Measurements from ENCODE around the gene DUSP15.
"Not testable (repeated sequence)": the region's sequence is repeated elsewhere in the genome, so short reads cannot be mapped to it uniquely, and the experiment has no call there.

DUSP15 gene

DNA sequence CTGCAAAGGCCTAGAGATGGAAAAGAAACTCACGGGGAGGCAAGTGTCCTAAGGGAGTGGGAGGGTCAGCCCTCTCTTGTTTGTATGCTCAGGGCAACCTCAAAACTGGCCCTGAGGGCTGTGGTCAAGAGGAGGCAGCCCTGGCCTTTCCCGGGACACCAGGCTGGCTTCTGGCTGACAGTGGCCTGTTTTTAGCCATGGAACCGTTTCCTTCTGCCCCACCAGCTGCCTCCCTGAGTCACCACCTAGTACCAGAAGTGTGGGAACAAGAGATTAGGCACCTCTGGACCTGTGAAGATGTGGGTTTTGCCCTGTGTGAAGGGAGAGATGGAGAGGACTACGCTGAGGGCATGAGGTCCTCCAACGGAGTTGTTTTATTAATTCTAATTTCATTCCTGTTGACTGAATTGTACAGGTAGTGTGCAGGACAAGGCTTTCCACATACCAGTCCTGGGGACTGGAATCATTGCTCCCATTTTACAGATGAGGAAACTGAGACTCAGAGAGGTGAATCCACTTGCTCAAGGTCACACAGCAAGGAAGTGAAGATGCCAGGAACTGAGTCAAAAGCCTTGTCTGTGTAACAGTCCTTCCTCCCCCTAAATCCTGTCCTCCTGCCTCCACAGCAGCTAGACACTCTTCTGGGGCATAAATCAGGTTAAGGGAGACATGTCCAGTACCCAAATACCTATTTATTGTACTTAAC is 30.4 kb downstream of the DUSP15 start:
- DNase-seq (ENCODE audit: low spot score), result no peak

DNA sequence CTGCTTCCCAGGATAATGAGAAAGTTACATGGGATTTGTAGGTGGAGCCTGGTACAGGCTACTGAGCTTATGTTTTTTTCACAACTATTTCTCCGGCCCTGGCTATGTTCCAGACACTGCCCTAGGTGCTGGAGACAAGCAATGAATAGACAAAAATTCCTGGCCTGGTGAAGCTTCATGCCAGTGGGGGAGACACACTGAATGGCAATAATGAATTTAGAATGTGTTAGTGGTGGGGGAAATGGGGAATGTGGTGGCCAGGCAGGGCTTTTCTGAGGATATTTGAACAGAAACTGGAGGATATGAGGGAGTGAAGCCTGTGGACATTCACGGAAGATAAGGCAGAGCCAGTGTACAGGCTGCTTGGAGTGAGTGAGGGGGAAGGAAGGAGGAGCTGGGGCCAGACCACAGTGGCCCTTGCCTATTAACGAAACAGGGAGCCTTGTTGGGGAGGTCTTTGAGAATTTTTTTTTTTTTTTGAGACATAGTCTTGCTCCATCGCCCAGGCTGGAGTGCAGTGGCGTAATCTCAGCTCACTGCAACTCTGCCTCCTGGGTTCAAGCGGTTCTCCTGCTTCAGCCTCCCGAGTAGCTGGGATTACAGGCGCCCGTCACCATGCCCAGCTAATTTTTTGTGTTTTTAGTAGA is 31.6 kb downstream of the DUSP15 start:
- no peak for DNase-seq (ENCODE audit: low spot score)

GRCh38 chr20:31837896-31838397 is 32.4 kb downstream of the DUSP15 start:
- DNase-seq (ENCODE audit: low spot score), result no peak

GRCh38 chr20:31836853-31837608 is 33.3 kb downstream of the DUSP15 start:
- DNase-seq (ENCODE audit: low spot score), result no peak

DNA sequence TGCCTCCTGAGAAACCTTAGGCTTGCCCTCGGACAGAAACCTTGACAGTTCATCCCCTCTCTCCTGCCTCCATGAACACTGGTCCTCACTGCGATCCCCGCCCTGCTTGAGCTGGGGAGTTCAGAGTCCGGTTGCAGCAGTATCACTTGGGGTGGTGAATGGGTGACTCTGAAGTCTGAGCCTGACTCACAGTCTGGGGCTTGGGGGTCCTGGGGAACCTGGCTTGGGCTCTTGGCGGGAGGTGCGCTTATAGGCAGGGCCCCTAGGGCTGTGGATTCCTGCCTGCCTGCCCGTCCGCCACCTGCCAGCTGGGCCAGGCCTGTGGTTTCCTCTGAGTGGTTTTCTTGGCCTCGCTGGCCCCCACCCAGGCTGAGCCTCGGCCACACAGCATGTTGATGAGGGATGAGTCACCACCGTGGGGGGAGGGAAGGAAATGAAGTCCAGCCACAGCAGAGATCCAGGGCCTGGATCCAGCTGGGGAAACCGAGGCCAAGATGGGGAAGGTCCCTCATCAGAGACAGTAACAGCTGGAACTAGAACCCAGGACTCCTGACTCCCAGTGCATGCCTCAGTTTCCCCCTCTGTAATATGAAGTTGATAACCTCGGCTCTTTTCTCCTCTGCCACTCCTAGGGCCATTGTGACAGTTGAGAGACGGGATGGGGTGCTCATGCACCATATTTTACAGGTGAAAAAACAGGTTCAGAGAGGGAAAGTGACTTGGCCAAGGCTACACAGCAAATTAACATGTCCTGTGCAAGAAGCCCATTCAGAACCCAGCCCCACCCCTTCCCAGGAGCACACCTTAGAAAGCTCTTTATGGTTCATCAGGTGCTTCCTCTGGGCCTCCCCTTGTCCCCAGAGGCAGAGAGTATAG is 34.1 kb downstream of the DUSP15 start:
- DNase-seq (ENCODE audit: low spot score), result peak; percentile 92

- no peak for DNase-seq (ENCODE audit: low spot score)
Observed at GRCh38 chr20:31835554-31835953, 34.8 kb downstream of the DUSP15 start.

DNA sequence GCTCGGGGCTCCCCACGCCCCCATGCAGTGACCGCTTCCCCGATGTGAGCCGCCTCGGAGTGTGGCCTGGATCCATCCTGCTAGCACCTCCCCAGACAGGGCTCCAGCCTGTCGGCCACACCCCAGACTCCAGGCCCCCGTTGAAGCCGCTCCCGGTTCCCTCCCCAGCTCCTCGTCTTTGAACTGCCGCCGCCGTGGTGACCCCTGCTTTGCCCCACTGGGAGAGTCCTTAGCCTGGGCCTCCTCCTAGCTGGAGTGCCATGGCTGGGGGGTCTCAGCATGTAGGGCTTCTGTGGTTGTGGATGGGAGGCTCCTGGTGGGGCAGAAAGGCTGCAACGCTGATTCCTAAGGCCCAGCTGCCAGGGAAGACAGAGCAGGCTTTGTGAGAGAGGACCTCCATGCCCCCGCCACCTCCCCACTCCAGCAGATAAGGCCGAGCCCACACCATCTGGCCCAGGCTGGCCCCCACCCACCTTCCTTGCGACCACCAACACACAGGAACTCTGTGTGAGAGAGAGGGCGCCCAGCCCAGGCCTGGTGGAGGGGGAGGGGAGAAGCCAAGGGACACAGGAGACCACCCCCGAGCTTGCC is 36.3 kb downstream of the DUSP15 start:
- DNase-seq (ENCODE audit: low spot score), result no peak

- DNase-seq (ENCODE audit: low spot score), result peak; percentile 63
Observed at GRCh38 chr20:31833130-31833930, 37.0 kb downstream of the DUSP15 start.

- DNase-seq (ENCODE audit: low spot score), result no peak
Observed at GRCh38 chr20:31831771-31832306, 38.5 kb downstream of the DUSP15 start.

- DNase-seq (ENCODE audit: low spot score), result no peak
Observed at GRCh38 chr20:31831211-31831610, 39.1 kb downstream of the DUSP15 start.

- DNase-seq (ENCODE audit: low spot score), result no peak
Observed at GRCh38 chr20:31830406-31830981, 39.8 kb downstream of the DUSP15 start.

- no peak for DNase-seq (ENCODE audit: low spot score)
Observed at GRCh38 chr20:31829731-31830130, 40.6 kb downstream of the DUSP15 start.

GRCh38 chr20:31828016-31828415 is 42.3 kb downstream of the DUSP15 start:
- DNase-seq (ENCODE audit: low spot score), result not testable (repeated sequence)

DNA sequence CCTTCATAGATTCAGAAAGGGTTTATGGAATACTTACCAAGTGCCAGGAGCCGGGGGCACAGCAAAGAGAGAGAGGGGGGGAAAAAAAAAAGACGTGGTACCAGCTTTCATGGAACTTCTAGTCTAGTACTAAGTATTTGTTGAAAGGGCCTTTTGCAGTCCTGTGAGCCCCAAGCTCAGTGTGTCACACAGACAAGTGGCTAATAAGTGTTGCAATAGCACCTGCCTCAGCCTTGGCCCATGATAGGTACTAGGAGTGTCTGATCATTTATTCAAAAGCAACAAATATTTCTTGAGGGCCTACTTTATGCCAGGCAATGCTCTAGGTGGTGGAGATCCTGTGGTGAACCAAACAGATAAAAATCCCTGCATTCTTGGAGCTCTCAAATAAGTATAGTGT is 43.3 kb downstream of the DUSP15 start:
- DNase-seq (ENCODE audit: low spot score), result no peak

DNA sequence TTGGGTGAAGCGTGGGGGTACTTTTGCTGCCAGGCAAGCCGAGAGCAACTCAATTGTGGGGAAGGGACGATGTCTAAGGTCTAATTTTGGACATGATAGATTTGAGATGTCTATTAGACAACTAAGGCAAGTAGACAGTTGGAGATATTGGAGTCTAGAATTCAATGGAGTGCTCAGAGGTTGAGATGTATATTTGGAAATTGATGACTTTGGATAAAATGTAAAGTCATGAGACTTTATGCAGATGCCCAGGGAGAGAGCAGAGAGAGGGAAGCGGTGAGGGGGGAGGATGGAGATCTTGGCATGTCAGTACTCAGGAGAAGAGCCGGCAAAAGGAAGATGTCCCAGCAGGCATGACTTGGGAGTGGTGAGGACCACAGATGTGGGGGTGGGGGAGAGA is 44.3 kb downstream of the DUSP15 start:
- no peak for DNase-seq (ENCODE audit: low spot score)

DNA sequence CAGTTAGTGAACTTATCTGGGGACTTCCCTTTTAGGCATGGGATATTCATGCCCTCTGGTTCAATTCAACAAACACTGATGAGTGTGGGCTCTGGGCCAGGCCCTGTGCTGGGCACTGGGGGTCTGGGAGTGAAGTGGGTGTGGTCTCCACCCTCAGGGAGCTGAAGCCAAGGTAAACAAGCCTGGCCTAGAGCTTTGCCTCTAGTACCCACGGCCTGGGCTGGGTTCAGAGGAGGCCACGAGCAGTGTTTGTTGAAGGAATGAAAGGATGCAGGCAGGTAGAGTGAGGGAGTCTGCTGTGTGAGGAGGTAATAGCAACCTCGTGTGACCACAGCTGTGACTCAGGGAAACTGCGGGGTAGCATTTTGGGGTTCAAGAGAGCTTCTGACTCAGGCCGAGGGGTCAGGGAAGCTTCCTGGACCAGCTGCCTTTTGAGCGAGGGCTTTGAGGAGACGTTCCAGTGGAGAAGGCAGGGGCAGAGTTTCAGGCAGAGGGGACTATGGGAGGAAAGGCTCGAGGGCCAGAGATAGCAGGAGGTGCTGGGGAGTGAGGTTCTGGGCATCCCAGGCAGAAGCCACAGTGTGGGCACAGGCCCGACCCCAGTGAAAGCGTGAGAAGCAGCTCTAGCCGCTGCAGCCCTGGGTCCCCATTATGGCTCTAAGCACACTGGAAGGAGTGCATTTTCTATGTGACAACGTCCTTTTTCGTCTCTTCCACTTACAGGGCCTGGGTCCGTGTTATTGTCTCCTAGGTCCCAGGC is 45.6 kb downstream of the DUSP15 start:
- DNase-seq (ENCODE audit: low spot score), result no peak

DNA sequence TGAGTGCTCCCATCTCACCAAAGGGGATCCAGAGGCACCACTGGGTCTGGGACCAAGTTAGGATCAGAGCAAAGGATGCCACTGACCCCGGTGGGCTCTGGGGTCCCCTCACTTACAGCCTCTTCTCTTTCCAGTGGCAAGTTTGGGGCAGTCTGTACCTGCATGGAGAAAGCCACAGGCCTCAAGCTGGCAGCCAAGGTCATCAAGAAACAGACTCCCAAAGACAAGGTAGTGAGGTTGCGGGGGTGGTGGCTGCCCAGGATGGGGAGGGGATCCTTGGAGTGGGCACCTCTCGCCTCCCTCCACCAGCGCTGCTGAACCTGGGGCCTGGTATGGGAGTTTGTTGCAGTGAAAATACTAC is 46.2 kb downstream of the DUSP15 start:
- no peak for DNase-seq (ENCODE audit: low spot score)

GRCh38 chr20:31823360-31824124 is 46.8 kb downstream of the DUSP15 start:
- no peak for DNase-seq (ENCODE audit: low spot score)
